ENCODE results near the gene GSTM1.

The GSTM1 gene

GRCh38 chr1:109730666-109731065 is 43.0 kb downstream of the GSTM1 start:
- no peak for DNase-seq (ENCODE audit: low read depth)

DNA sequence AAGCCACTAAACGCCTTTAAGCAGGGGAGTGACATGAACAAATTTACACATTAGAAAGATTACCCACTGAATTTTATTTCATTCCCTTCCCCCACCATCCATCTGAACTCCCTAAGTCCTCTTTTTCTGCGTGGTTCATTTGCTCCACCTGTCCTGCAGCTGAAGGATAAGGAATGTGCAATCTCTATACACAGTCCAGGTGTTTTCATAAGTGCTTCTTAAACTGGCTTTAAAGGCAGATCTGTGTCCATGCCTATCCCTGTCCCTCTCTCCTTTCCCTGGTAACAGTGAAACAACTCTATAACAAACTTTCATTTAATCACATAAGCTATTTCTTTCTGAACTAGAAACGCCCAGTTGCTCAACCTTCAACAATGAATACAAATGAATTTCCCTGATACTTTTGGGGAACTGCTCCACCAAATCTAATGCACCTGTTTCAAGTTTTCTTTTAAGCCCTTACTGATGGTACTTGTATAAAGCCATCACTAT is 44.8 kb downstream of the GSTM1 start:
- no peak for DNase-seq (ENCODE audit: low read depth)

- no peak for DNase-seq (ENCODE audit: low read depth)
These were observed 45.7 kb downstream of the GSTM1 start for GRCh38 chr1:109733236-109733870.

DNA sequence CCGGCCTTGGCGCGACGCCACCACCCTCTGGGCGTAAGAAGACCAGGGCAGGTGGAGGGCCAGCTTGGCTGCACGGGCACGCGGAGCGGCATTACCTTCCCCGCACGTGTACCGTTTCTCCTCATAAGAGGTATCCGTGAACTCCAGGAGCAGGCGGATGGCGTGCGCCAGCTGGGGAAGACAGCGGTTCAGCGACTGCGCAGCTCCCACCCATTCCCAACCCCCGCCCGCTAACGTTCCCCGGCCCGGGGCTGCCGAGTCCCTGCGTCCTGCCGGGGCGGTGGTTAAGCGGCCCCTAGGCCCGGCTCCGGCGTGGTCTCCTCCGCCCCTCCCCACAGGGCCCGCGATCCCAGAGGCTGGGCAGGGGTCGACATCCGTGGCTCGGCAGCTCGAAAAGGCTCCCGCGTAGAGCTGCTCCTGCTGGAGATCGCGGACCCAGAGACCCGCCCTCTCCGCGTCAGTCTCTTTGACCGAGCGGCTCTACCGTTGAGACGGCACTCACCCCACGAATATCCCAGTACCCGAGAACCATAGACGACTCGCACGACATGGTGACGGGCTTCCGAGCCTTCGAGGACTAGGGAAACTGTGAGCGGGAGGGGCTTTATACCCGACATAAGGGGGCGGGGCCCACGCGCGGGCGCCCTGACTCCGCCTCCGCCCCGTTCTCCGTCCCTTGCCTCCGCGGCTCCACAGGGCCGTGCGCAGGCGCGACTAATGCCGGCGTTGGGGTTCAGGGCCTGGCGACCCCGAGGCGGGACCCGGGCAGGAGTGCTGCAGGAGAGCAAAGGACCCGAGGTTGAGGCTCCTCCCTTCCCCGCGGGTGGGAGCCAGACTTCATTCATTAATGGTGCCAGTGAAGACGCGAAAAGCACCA is 52.4 kb downstream of the GSTM1 start:
- DNase-seq (ENCODE audit: low read depth), result peak; percentile 61

GRCh38 chr1:109740615-109741373 is 53.2 kb downstream of the GSTM1 start, which contains the start of gene GSTM3:
Gene GSTM3, minus strand, starts transcription at chr1:109741038. Its CDS starts 751 bp downstream, at chr1:109740287.
- DNase-seq (ENCODE audit: low read depth), result no peak

Data from stimulated activated CD8-positive, alpha-beta memory T cell treated with anti-CD3 and anti-CD28 coated beads, Interleukin-7, amount 100 ng/mL, for 24 hours (primary cell).